GM23338 (cell line): ENCODE measurements around the gene SDHAF4. TPM values are rescaled to one million over a fixed set of nuclear protein-coding genes. Genes with fewer than 3 reads are reported as not detected.

Source experiments
- ATAC-seq: fragments of 200-7000 bp; cut with Tn5 transposase; 3 replicates; pipeline ENCODE4 v1.9.1; 2020
- DNase-seq: peaks from one replicate; pipeline ENCODE4 v3.0.0-alpha.2; 2015; ENCODE audit warnings: low spot score
- H2AFZ ChIP-seq: fragments of 200-600 bp; sonication (generic); 2 replicates; pipeline ENCODE4 v1.8.0; 2016; ENCODE audit warnings: antibody characterized with exemption, mild to moderate bottlenecking, moderate library complexity
- H3F3A ChIP-seq: fragments of 200-600 bp; sonication (generic); replicated peaks from 2 replicates; pipeline ENCODE4 v1.8.0; 2017; ENCODE audit warnings: antibody characterized with exemption, mixed run types, low read depth
- H3K27ac ChIP-seq: fragments of 200-600 bp; sonication (generic); 2 replicates; pipeline ENCODE4 v1.6.1; 2016; ENCODE audit warnings: low read depth
- H3K27me3 ChIP-seq: fragments of 200-600 bp; sonication (generic); 2 replicates; pipeline ENCODE4 v1.8.0; 2016; ENCODE audit warnings: mild to moderate bottlenecking, mixed run types, moderate library complexity; ENCODE audit not compliant: insufficient read depth
- H3K36me3 ChIP-seq: fragments of 200-600 bp; sonication (generic); 2 replicates; pipeline ENCODE4 v1.8.0; 2016; ENCODE audit warnings: mild to moderate bottlenecking; ENCODE audit not compliant: insufficient read depth
- H3K4me1 ChIP-seq: fragments of 200-600 bp; sonication (generic); 2 replicates; pipeline ENCODE4 v1.8.0; 2016; ENCODE audit warnings: mild to moderate bottlenecking, moderate library complexity; ENCODE audit not compliant: insufficient read depth
- H3K4me2 ChIP-seq: fragments of 200-600 bp; sonication (generic); 2 replicates; pipeline ENCODE4 v1.7.1; 2017; ENCODE audit warnings: mixed run types
- H3K4me3 ChIP-seq: fragments of 200-600 bp; sonication (generic); 2 replicates; pipeline ENCODE4 v1.6.1; 2016; ENCODE audit warnings: mixed run types
- H3K79me2 ChIP-seq: fragments of 200-600 bp; sonication (generic); replicated peaks from 2 replicates; pipeline ENCODE4 v1.8.0; 2017; ENCODE audit warnings: mild to moderate bottlenecking; ENCODE audit not compliant: insufficient read depth
- H3K9me2 ChIP-seq: fragments of 200-600 bp; sonication (generic); 2 replicates; pipeline ENCODE4 v1.8.0; 2017; ENCODE audit not compliant: insufficient read depth
- H4K20me1 ChIP-seq: fragments of 200-600 bp; sonication (generic); replicated peaks from 2 replicates; pipeline ENCODE4 v1.8.0; 2017; ENCODE audit warnings: mild to moderate bottlenecking; ENCODE audit not compliant: insufficient read depth
- H3K27ac Mint-ChIP-seq: 2 replicates; pipeline ENCODE4 v1.8.0; 2020; ENCODE audit warnings: inconsistent platforms, mild to moderate bottlenecking, moderate library complexity, mixed read lengths
- H3K27me3 Mint-ChIP-seq: 3 replicates; pipeline ENCODE4 v1.8.0; 2022; ENCODE audit warnings: low read depth, mild to moderate bottlenecking, moderate library complexity, mixed read lengths, inconsistent platforms; ENCODE audit not compliant: insufficient read depth, poor library complexity
- H3K36me3 Mint-ChIP-seq: 3 replicates; pipeline ENCODE4 v1.8.0; 2021; ENCODE audit warnings: low read depth, mild to moderate bottlenecking, inconsistent platforms, moderate library complexity, mixed read lengths
- H3K4me1 Mint-ChIP-seq: 3 replicates; pipeline ENCODE4 v1.8.0; 2020; ENCODE audit warnings: mild to moderate bottlenecking, inconsistent platforms, mixed read lengths
- H3K4me3 Mint-ChIP-seq: 3 replicates; pipeline ENCODE4 v1.8.0; 2021; ENCODE audit warnings: moderate library complexity, mild to moderate bottlenecking, inconsistent platforms, mixed read lengths
- H3K9me3 Mint-ChIP-seq: 3 replicates; pipeline ENCODE4 v1.8.0; 2020; ENCODE audit warnings: moderate library complexity, mild to moderate bottlenecking, inconsistent platforms, mixed read lengths
- CREB1 ChIP-seq: fragments of 250-450 bp; sonication (Bioruptor Pico); IDR thresholded peaks from 2 replicates; pipeline ENCODE4 v1.5.0; 2020; ENCODE audit warnings: low read depth, mild to moderate bottlenecking, moderate library complexity
- EZH2phosphoT487 ChIP-seq: fragments of 200-600 bp; sonication (generic); IDR thresholded peaks from one replicate; pipeline ENCODE4 v1.8.1; 2018; ENCODE audit warnings: antibody characterized with exemption; ENCODE audit not compliant: unreplicated experiment
- JUNB ChIP-seq: IDR thresholded peaks from one replicate; pipeline ENCODE4 v1.6.1; 2016; ENCODE audit warnings: antibody characterized with exemption; ENCODE audit not compliant: unreplicated experiment
- POLR2AphosphoS5 ChIP-seq: IDR thresholded peaks from 2 replicates; pipeline ENCODE4 v1.6.1; 2016; ENCODE audit warnings: antibody characterized with exemption, low read depth
- REST ChIP-seq: IDR thresholded peaks from one replicate; pipeline ENCODE4 v1.6.1; 2018; ENCODE audit warnings: antibody characterized with exemption; ENCODE audit not compliant: unreplicated experiment
- STAT1 ChIP-seq: IDR thresholded peaks from one replicate; pipeline ENCODE4 v1.6.1; 2016; ENCODE audit warnings: antibody characterized with exemption; ENCODE audit not compliant: unreplicated experiment
- ZNF462 ChIP-seq: fragments of 250-450 bp; sonication (Bioruptor Pico); IDR thresholded peaks from 2 replicates; pipeline ENCODE4 v1.5.0; 2020; ENCODE audit warnings: mild to moderate bottlenecking, moderate library complexity
- polyA plus RNA-seq: library from polyadenylated mRNA; unstranded; fragments of >200 nt; fragmentation: Nextera tagmentation; extraction: Ambion mirVana; gene quantifications from 2 replicates; pipeline ENCODE4 v1.2.1, GENCODE V29; 2016
- total RNA-seq: library from RNA; depleted of rRNA; stranded (reverse); fragments of >200 nt; shearing (Covaris generic); gene quantifications from 2 replicates; pipeline ENCODE4 v1.2.3, GENCODE V29; 2014

SDHAF4 gene
- total and polyA plus RNA-seq, 2 experiments from 2014 or later = 12.2 to 30.4 TPM

- peaks cover 10% of the 10 kb centered on the region; the same call in 2 of the 3 replicates for H3K9me3 Mint-ChIP-seq
- peaks cover 2% of the 10 kb centered on the region for H3K27me3 Mint-ChIP-seq
- no peaks in the 10 kb centered on the region for H3K4me1 Mint-ChIP-seq
- H3K4me2 ChIP-seq = no peak overlapping the region
- no peaks in the 10 kb centered on the region for H3K36me3 Mint-ChIP-seq
- no peak overlapping the region for H3K27ac ChIP-seq
- TF ChIP-seq STAT1 (no peak), JUNB (no peak), REST (no peak)
- no peaks in the 10 kb centered on the region for H3K36me3 ChIP-seq
- ATAC-seq (no peak), DNase-seq (no peak)
- no peaks in the 10 kb centered on the region for H4K20me1 ChIP-seq
- H3F3A ChIP-seq = no peaks in the 10 kb centered on the region
- no peaks in the 10 kb centered on the region for H3K4me1 ChIP-seq
- no peaks in the 10 kb centered on the region for H3K9me2 ChIP-seq
- no peak overlapping the region for H3K4me3 Mint-ChIP-seq
- no peak overlapping the region for H3K4me3 ChIP-seq
- no peaks in the 10 kb centered on the region for H3K27me3 ChIP-seq
- H3K27ac Mint-ChIP-seq = no peak overlapping the region
- H2AFZ ChIP-seq = no peak overlapping the region
- no peaks in the 10 kb centered on the region for H3K79me2 ChIP-seq
These were observed 60.9 kb downstream of the SDHAF4 start for GRCh38 chr6:70627500-70628254.

- H3K4me3 ChIP-seq = no peak overlapping the region
- H3K36me3 ChIP-seq = no peaks in the 10 kb centered on the region
- H3K79me2 ChIP-seq = no peaks in the 10 kb centered on the region
- ATAC-seq = no peak
- Mint-ChIP-seq H3K4me1 (no peaks in the 10 kb centered on the region), H3K27me3 (peaks cover 3% of the 10 kb centered on the region), H3K9me3 (peaks cover 10% of the 10 kb centered on the region; the same call in 2 of the 3 replicates), H3K4me3 (no peak overlapping the region), H3K27ac (no peak overlapping the region), H3K36me3 (no peaks in the 10 kb centered on the region)
- no peaks in the 10 kb centered on the region for H3F3A ChIP-seq
- no peak for DNase-seq
- no peaks in the 10 kb centered on the region for H3K9me2 ChIP-seq
- H2AFZ ChIP-seq = no peak overlapping the region
- H3K27ac ChIP-seq = no peak overlapping the region
- H3K4me1 ChIP-seq = no peaks in the 10 kb centered on the region
- H3K27me3 ChIP-seq = no peaks in the 10 kb centered on the region
- H3K4me2 ChIP-seq = no peak overlapping the region
- no peaks in the 10 kb centered on the region for H4K20me1 ChIP-seq
- TF ChIP-seq CREB1 (CRISPR knock-in tag) (no peak), ZNF462 (CRISPR knock-in tag) (no peak), EZH2phosphoT487 (no peak), REST (no peak), JUNB (no peak), POLR2AphosphoS5 (no peak)
These were observed 63.2 kb downstream of the SDHAF4 start for GRCh38 chr6:70629929-70630328.
